Left lung (tissue), 10 donors: ENCODE data around the gene TSNAX. TPM values are rescaled to one million over a fixed set of nuclear protein-coding genes. Genes with fewer than 3 reads are reported as not detected.

ENCODE experiments used
- ATAC-seq: fragments of 200-7000 bp; cut with Tn5 transposase; one replicate; pipeline ENCODE4 v1.9.1; 2020; ENCODE audit warnings: moderate library complexity
- DNase-seq, 4 donors: peaks; one replicate each; pipeline ENCODE4 v3.0.0-alpha.2; 2013 to 2020
- H3K27ac ChIP-seq, 2 donors: fragments of 200-600 bp; sonication (generic) in 1 of 2; one replicate each; pipeline versions ENCODE4 v1.5.0 to v1.8.0; 2020 to 2021
- H3K27me3 ChIP-seq, 2 donors: fragments of 200-600 bp; sonication (generic) in 1 of 2; one replicate each; pipeline versions ENCODE4 v1.5.0 to v1.8.0; 2020 to 2021
- H3K36me3 ChIP-seq, 2 donors: fragments of 200-600 bp; sonication (generic) in 1 of 2; one replicate each; pipeline versions ENCODE4 v1.5.0 to v1.8.0; 2020 to 2021
- H3K4me1 ChIP-seq, 2 donors: fragments of 200-600 bp; one replicate each; pipeline ENCODE4 v1.8.0; 2021
- H3K4me3 ChIP-seq, 2 donors: fragments of 200-600 bp; sonication (generic) in 1 of 2; one replicate each; pipeline versions ENCODE4 v1.5.0 to v1.8.0; 2020 to 2021; ENCODE audit warnings: mild to moderate bottlenecking in 1 of 2
- H3K9me3 ChIP-seq, 2 donors: fragments of 200-600 bp; sonication (generic) in 1 of 2; one replicate each; pipeline versions ENCODE4 v1.5.0 to v1.8.0; 2020 to 2021
- intact Hi-C, 2 donors: fragments of 100-400 bp; cut with DNase I; formaldehyde crosslinking; loops; one replicate each; pipeline versions ENCODE4 v1.11.2 to v1.14.2; 2022
- polyA plus RNA-seq, 6 donors: library from polyadenylated mRNA; unstranded; fragments of 120-200 nt; gene quantifications; one replicate each; pipeline ENCODE4 v1.2.1, GENCODE V29; 2013; ENCODE audit not compliant: insufficient read length in 6 of 6
- total RNA-seq, 2 donors: library from RNA; stranded (reverse); fragmentation: NEBNext Ultra II Directional; extraction: Animal tissue kit (Norgen Biotek cat#: 25700); gene quantifications; one replicate each; pipeline ENCODE4 v1.2.1, GENCODE V29; 2021
- TF ChIP-seq, protein P1 (sequence below), 2 donors: fragments of 200-600 bp; sonication (generic) in 1 of 2; IDR thresholded peaks; one replicate each; pipeline versions ENCODE4 v1.5.0 to v1.8.0; 2021; ENCODE audit warnings: antibody characterized with exemption in 2 of 2
- donor health status: DM: no; HTN: yes; CAD: no.
- donor health status: DM: no; HTN: no; CAD: no.

TSNAX gene
- total and polyA plus RNA-seq, 8 donors, result 29.1 to 63.7 (median 52.0) TPM

DNA sequence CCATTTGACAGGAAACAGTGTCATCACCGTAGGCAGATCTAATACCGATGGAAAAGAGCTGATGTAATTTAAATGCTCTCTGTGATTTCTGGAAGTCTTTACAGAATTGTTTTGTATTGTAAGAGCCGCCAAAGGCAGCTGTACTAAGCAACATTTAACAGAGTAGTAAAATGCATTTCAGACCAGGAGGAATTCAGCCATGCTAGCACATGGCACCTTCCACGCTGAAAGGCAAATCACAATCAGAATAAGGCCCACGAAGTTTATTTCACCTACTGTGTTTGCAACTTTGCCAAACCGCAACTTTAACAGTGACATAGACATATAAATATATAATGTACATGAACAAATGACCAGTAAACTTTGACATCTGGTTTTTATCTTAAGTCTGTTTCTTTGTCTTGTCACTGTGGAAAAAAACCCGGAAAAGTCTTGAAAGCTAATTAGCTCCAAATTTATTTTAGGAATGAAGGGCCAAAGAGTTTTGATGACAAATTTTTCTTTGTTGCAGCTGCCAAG, 72.0 kb downstream of the TSNAX start:
- no peak overlapping the region for H3K27ac ChIP-seq
- intact Hi-C loops, result loop anchor here in 1 of 2 donors (10.0 kb wide), 1 partner anchor 676 kb away; no protein-coding TSS in a partner anchor

DNA sequence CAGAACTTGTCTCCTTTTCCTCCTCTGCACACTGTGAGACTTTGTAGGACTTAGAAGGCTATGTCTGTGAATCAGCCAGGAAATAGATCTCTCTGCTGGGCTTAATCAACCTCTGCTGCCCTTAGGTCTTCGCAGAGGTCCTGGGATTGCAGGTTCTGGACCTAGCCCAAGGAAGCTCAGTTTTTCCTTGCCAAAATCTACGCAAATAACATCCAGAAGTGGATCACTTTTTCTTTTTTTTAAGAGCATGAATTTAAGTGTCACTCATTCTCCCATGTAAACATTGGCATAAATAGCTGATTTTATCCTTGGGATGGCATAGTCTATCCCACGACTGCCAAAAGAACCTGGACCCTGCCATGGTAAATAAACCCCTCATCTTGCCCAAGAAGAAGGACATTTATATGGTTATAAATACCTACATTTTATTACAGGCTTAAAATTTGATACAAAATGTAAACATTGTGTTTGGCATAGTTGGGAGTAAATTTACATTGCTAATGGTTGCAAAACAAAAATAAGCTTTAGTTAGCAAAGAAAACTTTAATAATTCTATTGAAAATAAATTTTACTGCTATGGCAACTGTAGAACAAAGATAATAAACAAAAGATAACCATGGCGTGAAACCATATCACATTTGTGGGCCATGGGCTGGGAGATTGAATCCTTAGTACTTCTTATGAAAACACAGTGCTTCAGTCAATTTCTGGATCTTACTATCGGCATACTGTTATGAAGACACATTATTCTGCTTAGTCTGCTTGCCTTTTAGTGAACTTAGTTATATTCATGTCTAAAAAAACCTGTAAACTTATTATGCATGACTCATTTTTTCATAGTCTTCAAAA, 73.6 kb downstream of the TSNAX start:
- no peak overlapping the region for H3K27ac ChIP-seq
- no peaks in the 10 kb centered on the region for H3K27me3 ChIP-seq
- DNase-seq (no peak), ATAC-seq (no peak)
- H3K4me1 ChIP-seq, result peaks cover 0 to 23% of the 10 kb centered on the region in 2 donors
- intact Hi-C loops, result loop anchor here in 1 of 2 donors (10.0 kb wide), 1 partner anchor 677 kb away; no protein-coding TSS in a partner anchor
- H3K9me3 ChIP-seq, result no peaks in the 10 kb centered on the region
- no peaks in the 10 kb centered on the region for H3K36me3 ChIP-seq
- TF ChIP-seq, protein P1, sequence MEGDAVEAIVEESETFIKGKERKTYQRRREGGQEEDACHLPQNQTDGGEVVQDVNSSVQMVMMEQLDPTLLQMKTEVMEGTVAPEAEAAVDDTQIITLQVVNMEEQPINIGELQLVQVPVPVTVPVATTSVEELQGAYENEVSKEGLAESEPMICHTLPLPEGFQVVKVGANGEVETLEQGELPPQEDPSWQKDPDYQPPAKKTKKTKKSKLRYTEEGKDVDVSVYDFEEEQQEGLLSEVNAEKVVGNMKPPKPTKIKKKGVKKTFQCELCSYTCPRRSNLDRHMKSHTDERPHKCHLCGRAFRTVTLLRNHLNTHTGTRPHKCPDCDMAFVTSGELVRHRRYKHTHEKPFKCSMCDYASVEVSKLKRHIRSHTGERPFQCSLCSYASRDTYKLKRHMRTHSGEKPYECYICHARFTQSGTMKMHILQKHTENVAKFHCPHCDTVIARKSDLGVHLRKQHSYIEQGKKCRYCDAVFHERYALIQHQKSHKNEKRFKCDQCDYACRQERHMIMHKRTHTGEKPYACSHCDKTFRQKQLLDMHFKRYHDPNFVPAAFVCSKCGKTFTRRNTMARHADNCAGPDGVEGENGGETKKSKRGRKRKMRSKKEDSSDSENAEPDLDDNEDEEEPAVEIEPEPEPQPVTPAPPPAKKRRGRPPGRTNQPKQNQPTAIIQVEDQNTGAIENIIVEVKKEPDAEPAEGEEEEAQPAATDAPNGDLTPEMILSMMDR (IDR thresholded peaks at IDR 0.05), result no peak
- H3K4me3 ChIP-seq, result no peak overlapping the region

More for the DNA sequence above, 72.0 kb downstream of the TSNAX start:
- H3K4me3 ChIP-seq, result no peak overlapping the region
- ATAC-seq (no peak), DNase-seq (peak in 2 of 4 donors; percentile 48 to 56)
- H3K27me3 ChIP-seq, result no peaks in the 10 kb centered on the region
- TF ChIP-seq, protein P1 (IDR thresholded peaks at IDR 0.05), result no peak
- H3K36me3 ChIP-seq, result no peaks in the 10 kb centered on the region
- peaks cover 0 to 23% of the 10 kb centered on the region in 2 donors for H3K4me1 ChIP-seq
- no peaks in the 10 kb centered on the region for H3K9me3 ChIP-seq

DNA sequence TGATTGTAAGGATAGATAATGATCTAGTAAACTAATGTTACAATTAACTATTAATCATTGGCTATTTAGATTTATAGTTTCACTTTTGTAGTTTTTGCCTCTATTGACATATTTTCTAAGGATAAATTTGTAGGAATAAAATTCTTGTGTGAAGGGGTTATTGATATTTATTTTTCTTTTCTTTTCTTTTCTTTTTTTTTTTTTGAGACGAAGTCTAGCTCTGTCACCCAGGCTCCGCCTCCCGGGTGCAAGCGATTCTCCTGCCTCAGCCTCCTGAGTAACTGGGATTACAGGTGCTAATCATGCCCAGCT, 74.2 kb downstream of the TSNAX start:
- Histone ChIP-seq H3K27me3 (no peaks in the 10 kb centered on the region), H3K4me3 (no peak overlapping the region), H3K9me3 (no peaks in the 10 kb centered on the region), H3K36me3 (no peaks in the 10 kb centered on the region), H3K27ac (no peak overlapping the region), H3K4me1 (peaks cover 0 to 23% of the 10 kb centered on the region in 2 donors)
- DNase-seq (no peak), ATAC-seq (no peak)
- TF ChIP-seq, protein P1 (IDR thresholded peaks at IDR 0.05), result no peak
- intact Hi-C loops, result loop anchor here in 1 of 2 donors (10.0 kb wide), 1 partner anchor 678 kb away; no protein-coding TSS in a partner anchor

DNA sequence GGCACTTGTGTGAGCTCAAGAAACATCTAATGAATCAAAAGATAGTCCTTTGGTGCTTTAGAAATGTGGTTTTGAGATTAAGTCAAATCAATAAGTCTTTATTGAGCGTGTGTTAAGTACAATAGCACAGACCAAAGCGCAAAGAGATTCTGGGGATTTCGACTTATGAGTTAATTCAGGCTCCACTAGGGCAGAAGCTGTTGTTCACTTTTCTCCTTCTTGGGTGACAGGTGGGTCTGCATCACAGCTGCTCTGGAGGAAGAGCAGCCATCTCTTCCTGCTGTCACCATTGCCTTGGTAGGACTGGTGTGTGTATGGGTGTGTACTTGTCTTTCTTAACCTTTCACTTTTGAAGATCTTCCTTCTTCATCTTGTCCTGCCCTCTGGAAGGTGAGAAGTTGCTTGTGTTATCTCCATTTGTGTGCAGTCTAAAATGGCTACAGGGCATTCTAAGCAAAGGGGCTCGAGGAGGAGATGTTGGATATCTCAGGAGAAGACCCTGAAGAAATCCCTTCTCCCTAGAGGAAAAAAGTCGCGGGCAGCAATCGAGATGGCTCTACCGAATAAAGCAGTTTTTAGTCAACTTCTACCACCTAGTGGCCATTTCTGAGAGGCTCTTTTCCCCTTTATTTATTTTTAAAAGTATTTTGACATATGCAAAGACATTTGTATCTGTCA, 75.3 kb downstream of the TSNAX start:
- H3K4me1 ChIP-seq, result peaks cover 0 to 23% of the 10 kb centered on the region in 2 donors
- TF ChIP-seq, protein P1 (IDR thresholded peaks at IDR 0.05), result peak; percentile 62 to 85
- H3K9me3 ChIP-seq, result no peaks in the 10 kb centered on the region
- peak in 2 of 4 donors; percentile 38 to 67 for DNase-seq
- intact Hi-C loops, result loop anchor here in 1 of 2 donors (10.0 kb wide), 1 partner anchor 679 kb away; no protein-coding TSS in a partner anchor
- peak; percentile 91 for ATAC-seq
- no peaks in the 10 kb centered on the region for H3K27me3 ChIP-seq
- H3K4me3 ChIP-seq, result peak overlapping the region; percentile 18 to 42
- peak overlapping the region in 1 of 2 donors; percentile 33 for H3K27ac ChIP-seq
- H3K36me3 ChIP-seq, result no peaks in the 10 kb centered on the region

DNA sequence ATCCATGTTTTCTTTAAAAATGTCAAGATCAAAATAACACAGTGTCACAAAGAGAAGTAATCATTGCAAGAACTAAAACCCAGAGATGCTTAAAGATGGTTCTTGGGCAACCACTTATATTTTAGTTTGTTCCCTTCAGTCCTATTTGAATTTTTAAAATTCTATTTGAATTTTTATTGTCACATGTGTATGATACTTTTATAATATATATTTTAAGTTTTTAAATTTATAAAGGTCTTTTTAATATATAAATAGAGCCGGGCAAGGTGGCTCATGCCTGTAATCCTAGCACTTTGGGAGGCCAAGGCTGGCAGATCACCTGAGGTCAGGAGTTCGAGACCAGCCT, 75.8 kb downstream of the TSNAX start:
- intact Hi-C loops, result loop anchor here in 1 of 2 donors (10.0 kb wide), 1 partner anchor 679 kb away; no protein-coding TSS in a partner anchor

More for the DNA sequence above, 75.8 kb downstream of the TSNAX start:
- Histone ChIP-seq H3K27me3 (no peaks in the 10 kb centered on the region), H3K4me3 (no peak overlapping the region), H3K27ac (no peak overlapping the region), H3K9me3 (no peaks in the 10 kb centered on the region), H3K36me3 (no peaks in the 10 kb centered on the region), H3K4me1 (peaks cover 0 to 23% of the 10 kb centered on the region in 2 donors)
- TF ChIP-seq, protein P1 (IDR thresholded peaks at IDR 0.05), result no peak
- ATAC-seq, result no peak
- no peak for DNase-seq
